CD4-positive, alpha-beta T cell treated with Interleukin-12 subunit alpha and Interleukin-12 subunit beta, for 1 hour (primary cell): Measurements from ENCODE around the gene PRRC2A.
"Not testable (repeated sequence)": the region's sequence is repeated elsewhere in the genome, so short reads cannot be mapped to it uniquely, and the experiment has no call there.

Experiments
- DNase-seq: peaks from one replicate; pipeline ENCODE4 v3.0.0-alpha.2; 2020

PRRC2A gene

GRCh38 chr6:31586008-31586407 is 34.5 kb upstream of the PRRC2A start, which contains the start of gene LST1:
TSS of gene LST1 (plus strand) at chr6:31586277. CDS start at chr6:31587300, 1,023 bp downstream.
- DNase-seq: no peak

- DNase-seq: peak; percentile 56
These were observed 33.8 kb upstream of the PRRC2A start for GRCh38 chr6:31586599-31587281.

GRCh38 chr6:31587791-31588777 is 32.4 kb upstream of the PRRC2A start:
- DNase-seq: no peak

- no peak for DNase-seq
These were observed 31.5 kb upstream of the PRRC2A start for GRCh38 chr6:31588871-31589650.

- not testable (repeated sequence) for DNase-seq
These were observed 29.8 kb upstream of the PRRC2A start for GRCh38 chr6:31590691-31591090.

GRCh38 chr6:31592396-31592771 is 28.1 kb upstream of the PRRC2A start:
- no peak for DNase-seq

- peak; percentile 84 for DNase-seq
These were observed 23.5 kb upstream of the PRRC2A start for GRCh38 chr6:31597006-31597405.

- no peak for DNase-seq
These were observed 13.2 kb upstream of the PRRC2A start for GRCh38 chr6:31607317-31607716.

GRCh38 chr6:31609519-31610406 is 10.8 kb upstream of the PRRC2A start:
- DNase-seq: no peak

- no peak for DNase-seq
These were observed 9.5 kb upstream of the PRRC2A start for GRCh38 chr6:31610968-31611367.

- DNase-seq: no peak
These were observed 6.4 kb upstream of the PRRC2A start for GRCh38 chr6:31614075-31614619.

- DNase-seq: no peak
These were observed 5.6 kb upstream of the PRRC2A start, which contains the start of gene AIF1 for GRCh38 chr6:31614684-31615578. TSS of gene AIF1 (plus strand) at chr6:31615234. CDS start at chr6:31615330, 96 bp downstream.

- peak; percentile 25 for DNase-seq
These were observed 4.8 kb upstream of the PRRC2A start for GRCh38 chr6:31615748-31616147.

- DNase-seq: no peak
These were observed 3.5 kb upstream of the PRRC2A start for GRCh38 chr6:31617010-31617409.

GRCh38 chr6:31619805-31620585 is 520 bp upstream of the PRRC2A start:
- peak; percentile 98 for DNase-seq

- DNase-seq: no peak
These were observed 915 bp downstream of the PRRC2A start for GRCh38 chr6:31621320-31621939.

- no peak for DNase-seq
These were observed 1.5 kb downstream of the PRRC2A start for GRCh38 chr6:31621991-31622390.

- no peak for DNase-seq
These were observed 2.2 kb downstream of the PRRC2A start for GRCh38 chr6:31622684-31623091.

- no peak for DNase-seq
These were observed 3.6 kb downstream of the PRRC2A start for GRCh38 chr6:31624070-31624469.
